HEK293T (cell line): ENCODE measurements around the gene CCNI.

ENCODE experiments used
- CTCF ChIA-PET: fragments of 350-600 bp; formaldehyde crosslinking; extraction: SDS; loops from one replicate; lab custom pipeline; 2021; ENCODE audit warnings: antibody characterized with exemption, inconsistent platforms; lab: Yijun Ruan, JAX
- POLR2A ChIA-PET: fragments of 350-600 bp; formaldehyde crosslinking; extraction: SDS; loops from one replicate; lab custom pipeline; 2020; ENCODE audit warnings: antibody characterized with exemption, inconsistent platforms; lab: Yijun Ruan, JAX
- DNase-seq: peaks from one replicate; pipeline ENCODE4 v3.0.0; 2012; ENCODE audit warnings: mixed read lengths; ENCODE audit errors: extremely low spot score
- ARNT ChIP-seq: fragments of 450-650 bp; IDR thresholded peaks from 2 replicates; pipeline ENCODE4 v1.6.1; 2017; ENCODE audit warnings: mild to moderate bottlenecking
- BHLHE40 ChIP-seq: fragments of 450-650 bp; IDR thresholded peaks from 2 replicates; pipeline ENCODE4 v1.6.1; 2016; ENCODE audit warnings: mild to moderate bottlenecking, moderate library complexity, borderline replicate concordance
- CTBP1 ChIP-seq: fragments of 450-650 bp; IDR thresholded peaks from 2 replicates; pipeline ENCODE4 v1.6.1; 2016; ENCODE audit warnings: borderline replicate concordance
- ELF4 ChIP-seq: fragments of 450-650 bp; IDR thresholded peaks from 2 replicates; pipeline ENCODE4 v1.6.1; 2017; ENCODE audit warnings: antibody characterized with exemption
- FOXA1 ChIP-seq: fragments of 450-650 bp; IDR thresholded peaks from 2 replicates; pipeline ENCODE4 v1.6.1; 2016; ENCODE audit warnings: mild to moderate bottlenecking
- FOXK2 ChIP-seq: fragments of 450-650 bp; IDR thresholded peaks from 2 replicates; pipeline ENCODE4 v1.6.1; 2016; ENCODE audit warnings: mild to moderate bottlenecking
- FOXM1 ChIP-seq: fragments of 450-650 bp; IDR thresholded peaks from 2 replicates; pipeline ENCODE4 v1.6.1; 2017; ENCODE audit warnings: mild to moderate bottlenecking, borderline replicate concordance
- HDGF ChIP-seq: fragments of 450-650 bp; IDR thresholded peaks from 2 replicates; pipeline ENCODE4 v1.6.1; 2017; ENCODE audit warnings: antibody characterized with exemption, borderline replicate concordance
- L3MBTL2 ChIP-seq: fragments of 450-650 bp; conservative IDR thresholded peaks from 2 replicates; pipeline ENCODE4 v1.6.1; 2016; ENCODE audit warnings: mild to moderate bottlenecking
- LEF1 ChIP-seq: fragments of 450-650 bp; IDR thresholded peaks from 2 replicates; pipeline ENCODE4 v1.6.1; 2017; ENCODE audit warnings: mild to moderate bottlenecking, borderline replicate concordance
- NFRKB ChIP-seq: fragments of 450-650 bp; IDR thresholded peaks from 2 replicates; pipeline ENCODE4 v1.6.1; 2016; ENCODE audit warnings: mild to moderate bottlenecking, moderate library complexity
- PKNOX1 ChIP-seq: fragments of 450-650 bp; IDR thresholded peaks from 2 replicates; pipeline ENCODE4 v1.6.1; 2016
- SP1 ChIP-seq: fragments of 450-650 bp; IDR thresholded peaks from 2 replicates; pipeline ENCODE4 v1.6.1; 2017
- SUZ12 ChIP-seq: fragments of 450-650 bp; IDR thresholded peaks from 2 replicates; pipeline ENCODE4 v1.6.1; 2016; ENCODE audit warnings: mild to moderate bottlenecking
- TARDBP ChIP-seq: fragments of 450-650 bp; IDR thresholded peaks from 2 replicates; pipeline ENCODE4 v1.6.1; 2016
- ZNF384 ChIP-seq: fragments of 450-650 bp; IDR thresholded peaks from 2 replicates; pipeline ENCODE4 v1.6.1; 2016

CCNI gene

GRCh38 chr4:77045490-77045889, 30.3 kb downstream of the CCNI start:
- POLR2A ChIA-PET: interaction anchor here (1.0 kb wide), 1 partner anchor 38 kb away, joined by 3 read pairs; no protein-coding TSS in a partner anchor
- CTCF ChIA-PET: interaction anchor here (0.6 to 2.5 kb wide), 14 partner anchors 9 to 615 kb away, joined by 3 to 15 read pairs (median 4); no protein-coding TSS in a partner anchor
- TF ChIP-seq ZNF384 (0 out of 2 replicates have a peak, but pooled peaks have one; percentile 36), SUZ12 (no peak)
- no peak for DNase-seq

GRCh38 chr4:77044461-77045150, 31.2 kb downstream of the CCNI start:
- TF ChIP-seq SUZ12 (no peak), FOXK2 (no peak), SP1 (no peak), TARDBP (no peak), L3MBTL2 (no peak), LEF1 (no peak)
- ChIA-PET POLR2A (interaction anchor here (1.0 kb wide), 1 partner anchor 38 kb away, joined by 3 read pairs; no protein-coding TSS in a partner anchor), CTCF (interaction anchor here (0.6 to 2.5 kb wide), 13 partner anchors 9 to 614 kb away, joined by 3 to 15 read pairs (median 3); no protein-coding TSS in a partner anchor)
- peak; percentile 16 for DNase-seq

GRCh38 chr4:77043507-77044136, 32.2 kb downstream of the CCNI start:
- CTCF ChIA-PET: interaction anchor here (0.6 to 2.5 kb wide), 5 partner anchors 9 to 512 kb away, joined by 3 to 14 read pairs (median 4); no protein-coding TSS in a partner anchor
- DNase-seq: no peak
- TF ChIP-seq ELF4 (no peak), BHLHE40 (no peak), LEF1 (no peak), FOXA1 (no peak), ZNF384 (no peak), HDGF (no peak), L3MBTL2 (no peak), TARDBP (no peak), ARNT (no peak), SUZ12 (no peak), FOXK2 (no peak), CTBP1 (no peak), PKNOX1 (no peak), FOXM1 (no peak), SP1 (no peak)

GRCh38 chr4:77040854-77041725, 34.7 kb downstream of the CCNI start:
- DNase-seq: no peak
- ChIA-PET POLR2A (no interaction called here), CTCF (no interaction called here)
- TF ChIP-seq L3MBTL2: no peak
- TF ChIP-seq ZNF384: no peak
- no peak for TF ChIP-seq CTBP1
- no peak for TF ChIP-seq FOXM1
- no peak for TF ChIP-seq FOXK2
- no peak for TF ChIP-seq SUZ12
- TF ChIP-seq HDGF: no peak
- TF ChIP-seq NFRKB: no peak
- no peak for TF ChIP-seq PKNOX1
- no peak for TF ChIP-seq TARDBP
- no peak for TF ChIP-seq SP1

More at GRCh38 chr4:77043507-77044136, 32.2 kb downstream of the CCNI start:
- POLR2A ChIA-PET: no interaction called here

- TF ChIP-seq ARNT (no peak), HDGF (no peak), LEF1 (no peak), ZNF384 (no peak), SUZ12 (no peak), TARDBP (no peak), ELF4 (no peak), CTBP1 (no peak), SP1 (no peak), BHLHE40 (no peak), NFRKB (no peak), L3MBTL2 (no peak), FOXK2 (no peak), FOXM1 (no peak), FOXA1 (no peak)
- DNase-seq: no peak
- ChIA-PET POLR2A (no interaction called here), CTCF (no interaction called here)
Observed at GRCh38 chr4:77040270-77040669, 35.5 kb downstream of the CCNI start.

GRCh38 chr4:77039796-77040195, 36.0 kb downstream of the CCNI start:
- no peak for DNase-seq
- ChIA-PET CTCF (interaction anchor here (0.7 kb wide), 1 partner anchor 325 kb away, joined by 7 read pairs; no protein-coding TSS in a partner anchor), POLR2A (no interaction called here)
- TF ChIP-seq FOXK2: no peak
- no peak for TF ChIP-seq BHLHE40
- no peak for TF ChIP-seq TARDBP
